ENCODE measurements around the gene CEP104.
A peak's percentile ranks its signal among the peaks of the same experiment; 100 is the strongest.

Gene CEP104

DNA sequence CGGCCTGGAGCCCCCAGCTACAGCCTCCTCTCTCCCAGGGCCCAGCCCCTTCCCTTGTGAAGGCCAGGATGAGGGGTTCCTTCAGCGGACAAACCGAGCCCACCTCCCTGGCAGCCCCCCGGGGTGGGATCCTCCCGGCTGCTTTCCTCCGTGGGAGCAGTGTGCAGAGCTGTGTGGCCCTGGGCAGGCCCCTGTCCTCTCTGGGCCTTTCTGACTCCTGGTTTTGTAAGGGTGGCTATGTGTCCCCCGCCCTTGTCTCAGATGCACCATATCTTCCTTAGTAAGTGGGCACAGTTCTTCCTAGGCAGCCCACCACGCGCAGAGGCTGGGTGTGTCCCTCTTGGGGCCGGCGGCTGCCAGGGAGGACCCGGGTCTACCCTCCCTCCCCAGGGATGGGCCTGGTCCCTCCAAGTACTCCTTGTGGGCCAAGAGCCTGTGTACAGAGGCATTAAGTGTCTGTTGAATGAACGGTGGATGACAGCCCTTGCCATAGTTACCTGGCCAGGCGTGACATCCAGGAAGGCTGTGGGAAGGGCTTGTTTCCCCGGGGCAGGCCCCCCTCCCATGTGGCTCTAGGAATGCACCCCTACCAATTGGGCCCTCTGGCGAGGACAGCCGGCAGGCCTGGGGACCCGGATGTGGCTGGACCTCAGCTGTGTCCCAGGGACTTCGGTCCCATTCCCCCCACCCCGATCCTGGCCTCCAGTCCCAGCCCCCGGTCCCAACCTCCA lies 80.6 kb downstream of the CEP104 start:
- DNase-seq: no peak

DNA sequence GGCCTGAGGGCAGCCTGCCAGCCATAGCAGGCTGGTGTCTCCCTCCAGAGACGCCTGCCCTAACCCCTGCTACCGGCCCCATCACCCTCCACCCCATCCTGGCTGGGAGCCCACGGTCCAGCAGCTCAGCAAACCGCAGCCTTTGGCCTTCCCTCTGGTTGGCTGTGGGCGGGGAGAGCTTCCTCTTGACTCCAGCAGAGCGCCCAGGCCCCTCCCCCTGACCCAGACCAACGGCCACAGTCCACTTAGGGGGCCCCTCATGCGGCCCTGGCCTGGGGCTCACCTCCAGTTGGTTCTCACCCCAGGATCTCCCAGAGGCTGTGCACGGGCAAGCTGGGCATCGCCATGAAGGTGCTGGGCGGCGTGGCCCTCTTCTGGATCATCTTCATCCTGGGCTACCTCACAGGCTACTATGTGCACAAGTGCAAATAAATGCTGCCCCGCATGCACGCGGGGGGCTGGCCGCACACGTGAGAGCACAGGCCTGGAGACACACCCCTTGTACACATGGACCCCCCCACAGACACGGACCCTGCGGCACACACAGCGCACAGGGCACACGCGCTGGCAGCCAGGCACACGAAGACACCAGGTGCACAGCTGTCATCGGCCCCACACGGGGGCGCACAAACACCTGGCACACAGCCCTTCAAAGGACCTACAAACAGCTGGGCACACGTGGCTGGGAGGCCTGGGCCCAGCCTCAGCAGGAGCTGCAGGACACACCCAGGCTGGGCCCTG lies 81.4 kb downstream of the CEP104 start:
- DNase-seq: peak; percentile 47 to 53

DNA sequence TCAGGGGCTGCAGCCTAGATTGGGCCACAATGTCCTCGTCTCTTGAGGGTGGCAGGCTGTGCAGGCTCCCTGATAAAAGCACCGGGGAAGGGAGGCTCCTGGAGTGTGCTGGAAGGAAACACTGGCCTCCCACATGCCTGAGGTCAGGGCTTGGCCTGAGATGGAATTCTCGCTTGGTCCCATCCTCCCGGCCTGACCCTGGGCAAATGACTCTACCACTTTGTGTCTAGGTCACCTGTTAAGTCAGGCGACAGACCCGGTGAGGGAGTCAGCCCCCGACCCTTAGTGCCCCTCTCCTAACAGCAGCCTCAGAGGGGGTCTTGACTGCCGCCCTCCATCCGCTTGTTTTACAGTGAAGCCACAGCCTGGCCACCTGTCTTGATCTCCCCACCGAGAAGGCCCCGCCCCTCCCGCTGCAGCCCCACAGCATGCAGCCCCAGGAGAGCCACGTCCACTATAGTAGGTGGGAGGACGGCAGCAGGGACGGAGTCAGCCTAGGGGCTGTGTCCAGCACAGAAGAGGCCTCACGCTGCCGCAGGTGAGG lies 82.0 kb downstream of the CEP104 start:
- no peak for DNase-seq

DNA sequence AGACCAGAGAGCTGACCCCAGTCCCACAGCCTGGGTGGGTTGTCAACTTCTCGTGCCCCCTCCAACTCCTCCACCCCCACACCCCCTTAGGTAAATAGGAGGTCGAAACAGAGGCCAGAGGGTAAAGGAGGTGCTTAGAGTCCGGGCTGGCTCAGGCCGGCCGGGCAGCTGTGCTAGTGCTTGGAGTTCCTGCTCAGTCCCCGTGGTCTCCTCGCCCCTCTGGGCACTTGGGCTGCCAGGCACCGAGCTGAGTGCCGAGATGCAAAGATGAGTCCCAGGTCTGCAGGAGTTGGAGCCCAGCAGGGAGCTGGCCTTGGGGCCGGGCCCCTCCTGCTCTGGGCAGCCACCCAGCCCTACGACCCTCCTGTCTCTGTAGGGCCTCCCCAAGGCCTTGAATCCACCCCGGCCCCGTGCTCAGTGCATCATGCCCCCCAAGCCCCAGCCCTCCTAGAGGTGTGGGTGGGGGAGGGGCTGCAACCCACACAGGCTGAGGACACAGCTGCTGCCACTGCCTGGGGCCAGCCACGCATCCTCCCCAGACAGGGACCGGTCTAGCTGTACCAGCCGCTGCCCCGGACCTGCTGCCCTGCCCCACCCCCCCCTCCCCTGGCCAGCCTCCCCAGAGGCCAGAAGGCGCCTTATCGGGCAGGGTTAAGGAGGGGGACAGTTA lies 82.6 kb downstream of the CEP104 start:
- DNase-seq: no peak

DNA sequence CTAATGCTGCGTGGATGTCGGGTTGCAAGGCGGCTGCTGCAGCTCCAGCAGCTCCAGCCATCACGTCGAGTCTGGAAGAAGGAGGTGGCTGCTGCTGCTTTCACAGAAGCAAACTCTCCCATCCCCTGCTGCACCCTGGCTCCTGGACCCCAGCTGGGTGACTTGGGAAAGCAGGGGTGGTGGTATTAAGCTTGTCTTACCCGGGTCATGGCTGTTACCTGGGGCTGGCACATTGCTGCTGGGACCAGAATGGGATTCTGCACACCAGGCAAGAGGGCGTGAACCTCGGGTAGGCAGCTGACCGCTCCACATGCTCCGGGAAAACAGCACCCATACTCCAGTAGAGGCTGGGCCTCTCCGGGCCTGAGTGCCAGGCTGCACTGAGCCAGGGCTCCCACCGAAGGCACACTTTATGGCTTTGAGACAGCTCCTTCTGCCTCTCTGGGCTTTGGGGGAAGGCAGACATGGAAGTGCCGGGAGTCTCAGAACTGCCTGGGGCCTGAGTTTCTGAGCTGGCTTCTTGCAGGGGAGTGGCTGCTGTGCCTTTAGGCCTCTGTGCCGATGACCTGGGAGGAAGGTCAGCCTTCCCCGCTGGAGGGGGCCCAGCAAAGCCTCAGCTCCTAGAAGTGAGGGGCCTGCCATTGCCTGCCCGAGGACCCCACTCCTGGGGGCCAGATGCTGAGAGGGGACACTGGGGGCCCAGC lies 83.3 kb downstream of the CEP104 start:
- DNase-seq: no peak

DNA sequence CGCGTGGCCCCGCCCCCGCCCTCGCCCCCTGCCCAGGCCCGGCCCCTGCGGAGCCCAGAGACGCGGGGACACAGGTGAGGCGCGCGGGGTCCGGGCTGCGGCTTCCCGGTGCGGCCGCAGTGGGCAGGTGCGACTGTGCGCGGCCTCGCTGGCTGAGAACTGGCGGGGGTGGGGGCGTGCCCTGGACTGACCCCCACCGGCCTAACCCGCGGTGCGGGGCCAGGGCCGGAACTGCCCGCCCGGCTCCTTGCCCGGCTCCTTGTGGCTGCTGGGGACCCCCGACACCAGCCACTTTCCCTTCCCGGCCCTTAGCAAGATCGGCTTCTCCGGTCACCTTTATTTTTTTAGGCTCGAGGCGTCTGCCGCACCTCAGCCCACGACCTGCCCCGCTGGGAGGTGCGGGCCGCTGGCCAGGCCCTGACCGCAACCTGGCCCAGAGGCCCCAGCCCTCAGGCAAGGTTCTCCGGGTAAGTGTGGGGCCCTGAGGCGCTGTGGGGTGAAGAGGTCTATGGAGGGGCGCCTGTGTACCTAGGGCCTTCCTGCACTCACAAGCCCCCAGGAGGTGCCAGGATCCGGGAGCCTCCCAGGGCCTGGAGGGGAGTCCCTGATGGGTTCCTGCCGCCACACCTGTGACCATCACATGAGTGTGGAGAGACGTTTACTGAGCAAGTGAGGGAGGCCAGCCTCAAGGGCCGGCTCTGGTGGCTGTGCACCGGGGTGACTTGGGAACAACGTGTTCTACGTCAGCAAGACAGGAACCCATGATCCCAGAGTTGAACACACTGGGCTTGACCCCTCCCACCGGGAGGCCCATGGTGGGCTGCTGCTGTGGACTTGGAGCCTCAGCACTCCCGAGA lies 84.1 kb downstream of the CEP104 start, which contains the start of gene SMIM1:
Gene SMIM1, plus strand, starts transcription at position 35 of the 857 bp plus-strand sequence. CDS start 2,625 bp downstream, outside the sequence.
- DNase-seq: no peak

DNA sequence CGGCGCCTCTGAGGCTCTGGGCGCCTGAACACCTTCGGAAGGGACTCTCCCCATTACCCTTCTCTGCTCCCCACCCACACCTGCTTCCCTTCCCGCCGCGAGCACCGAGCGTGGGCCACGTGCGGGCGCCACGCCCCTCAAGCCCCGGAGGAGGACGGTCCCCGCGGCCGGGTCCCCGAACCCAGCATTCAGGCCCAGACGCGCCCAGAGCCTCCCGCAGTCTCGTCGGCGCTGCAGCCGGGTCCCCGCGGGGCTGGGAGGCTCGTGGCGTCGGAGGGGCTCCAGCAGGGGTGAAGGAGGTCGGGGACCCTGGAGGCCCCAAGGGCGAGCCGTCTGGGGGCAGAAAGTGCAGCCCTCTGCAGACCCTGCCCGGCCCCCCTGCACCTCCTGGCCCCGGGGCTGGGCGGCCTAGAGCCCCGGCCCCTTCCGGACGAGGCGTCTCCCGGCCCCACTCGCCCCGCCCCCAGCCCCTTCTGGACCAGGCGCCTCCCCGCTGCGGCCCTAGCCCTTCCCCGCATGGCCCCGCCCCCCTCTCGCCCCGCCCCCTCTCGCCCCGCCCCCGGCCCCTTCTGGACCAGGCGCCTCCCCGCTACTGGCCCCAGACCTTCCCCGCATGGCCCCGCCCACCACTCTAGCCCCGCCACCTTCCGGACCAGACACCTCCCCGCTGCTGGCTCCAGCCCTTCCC lies 84.8 kb downstream of the CEP104 start:
- peak; percentile 93 to 94 for DNase-seq

DNA sequence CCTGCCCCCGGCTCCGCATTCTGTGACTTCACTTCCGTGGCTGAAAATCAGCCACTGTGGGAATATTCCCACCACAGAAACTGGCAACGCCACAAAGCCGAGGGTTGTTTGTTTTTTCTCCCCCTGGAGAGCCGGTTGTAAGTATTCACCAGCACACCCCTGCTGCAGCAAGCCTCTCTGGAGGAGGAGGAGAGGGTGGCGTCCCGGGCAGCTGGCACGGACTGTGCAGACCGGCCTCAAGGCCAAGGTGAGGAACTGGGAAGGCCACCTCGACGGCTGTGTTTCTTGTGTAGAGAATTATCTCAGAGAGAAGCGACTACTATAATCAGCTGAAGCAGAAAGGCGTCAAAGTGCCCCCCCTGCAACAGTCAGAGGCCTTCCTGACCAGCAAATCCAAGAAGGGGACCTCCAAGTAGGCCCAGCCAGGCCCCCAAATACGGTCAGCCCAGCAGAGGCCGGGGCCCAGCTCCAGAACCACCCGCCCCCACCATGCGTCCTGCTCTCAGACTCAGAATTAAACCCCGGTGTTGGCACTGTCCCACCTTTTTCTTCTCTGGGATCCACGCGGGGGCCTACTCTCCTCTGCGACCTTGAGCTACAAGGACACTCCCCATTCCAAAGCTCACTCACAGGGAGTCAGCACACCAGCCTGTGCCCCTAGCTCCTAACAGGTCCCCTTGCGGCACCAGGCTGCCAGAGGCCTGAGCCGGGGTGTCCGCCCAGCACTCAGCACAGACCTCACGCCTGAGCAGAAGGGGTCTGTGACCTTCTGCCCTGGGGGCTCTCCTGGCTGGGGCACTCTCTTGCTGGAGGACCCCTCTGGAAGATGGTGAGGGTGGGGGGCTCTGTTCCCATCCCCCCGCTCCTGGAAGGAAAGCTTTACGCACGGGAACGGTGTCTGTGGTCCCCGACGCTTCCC lies 85.6 kb downstream of the CEP104 start:
- no peak for DNase-seq

DNA sequence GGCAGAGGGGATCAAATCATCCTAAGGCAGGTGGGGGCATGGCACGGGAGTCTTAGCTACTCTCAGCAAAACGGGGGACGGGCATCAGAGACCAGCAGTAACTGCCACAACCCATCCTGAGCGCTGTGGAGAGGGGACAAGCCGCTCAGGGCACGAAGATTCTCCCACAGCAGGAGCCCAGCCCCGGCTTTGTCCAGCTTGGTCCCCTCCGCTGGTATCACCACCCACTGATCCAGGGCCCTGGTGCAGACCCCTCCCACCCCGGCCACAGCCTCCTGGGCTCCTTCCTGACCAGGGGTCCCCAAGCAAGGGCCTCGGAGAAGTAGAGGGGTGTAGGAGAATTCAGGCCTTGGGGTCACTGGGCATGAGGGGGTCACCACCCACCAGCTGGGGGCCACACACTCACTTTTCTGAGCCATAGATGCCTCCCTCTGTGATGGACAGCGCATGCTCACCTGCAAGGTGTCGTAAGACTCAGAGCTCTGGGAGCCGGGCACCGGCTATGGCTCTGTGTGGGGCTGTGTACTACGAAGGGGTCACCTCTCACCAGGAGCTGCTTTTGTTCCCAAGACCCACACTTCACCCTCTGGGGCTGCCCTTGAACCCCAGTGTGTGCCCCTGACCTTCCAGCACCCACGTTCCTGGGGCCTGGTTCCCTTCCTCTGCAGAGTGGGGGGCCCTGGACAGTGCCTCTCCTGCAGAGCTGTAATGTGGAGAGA lies 86.8 kb downstream of the CEP104 start:
- DNase-seq: no peak

DNA sequence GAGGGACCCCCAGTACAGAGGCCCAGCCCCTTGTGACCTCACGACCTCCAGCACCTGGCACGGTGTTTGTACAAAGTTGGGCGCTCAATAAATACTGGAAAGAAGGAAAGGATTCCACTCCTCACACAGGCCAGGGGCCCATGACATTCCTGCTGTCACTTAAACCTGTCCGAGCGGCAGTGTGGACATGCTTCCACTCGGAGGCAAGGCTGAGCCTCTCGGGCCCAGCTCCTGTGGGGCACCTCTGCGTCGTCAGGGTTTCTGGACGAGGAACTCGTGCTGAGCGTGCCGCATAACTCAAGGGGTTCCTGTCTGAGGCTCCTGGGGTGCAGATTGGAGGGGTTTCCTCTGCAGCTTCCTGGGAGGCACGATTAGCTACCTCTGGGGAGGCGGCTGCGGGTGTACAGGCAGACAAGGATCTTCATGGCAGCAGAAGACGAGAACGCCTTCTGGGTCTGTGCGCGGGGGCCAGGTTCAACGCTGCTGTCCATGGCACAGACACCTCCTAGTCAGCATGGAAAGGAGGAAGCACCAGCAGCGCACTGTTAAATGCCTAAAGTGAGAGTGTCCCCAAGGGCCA lies 88.1 kb downstream of the CEP104 start:
- DNase-seq: no peak

DNA sequence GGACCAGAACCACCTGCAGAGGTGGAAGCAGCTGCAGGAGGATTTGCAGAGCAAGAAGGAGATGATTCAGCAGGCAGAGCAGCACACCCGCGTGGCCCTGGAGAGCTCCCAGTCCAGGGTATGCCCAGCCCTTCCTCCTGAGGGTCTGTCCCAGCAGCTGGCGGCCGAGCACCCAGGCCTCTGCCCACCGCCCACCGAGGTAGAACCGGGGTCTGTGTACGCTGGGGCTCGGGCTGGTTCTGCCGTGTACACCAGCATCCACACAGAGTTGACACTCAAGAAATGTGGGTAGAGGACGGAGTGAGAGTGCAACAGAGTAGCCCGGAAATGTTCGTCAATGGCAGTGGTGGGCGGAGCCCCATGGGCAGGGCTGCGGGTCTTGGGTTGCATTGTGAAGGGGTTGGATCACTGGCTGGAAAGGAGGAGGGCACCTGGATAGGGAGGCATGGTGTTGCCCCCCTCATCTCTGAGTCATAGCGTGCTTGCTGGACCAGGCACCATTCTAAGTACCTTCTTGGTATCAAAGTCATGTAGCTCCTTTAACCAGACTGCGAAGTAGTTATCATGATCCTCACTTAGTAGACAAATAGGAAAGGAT lies 89.6 kb downstream of the CEP104 start:
- no peak for DNase-seq

DNA sequence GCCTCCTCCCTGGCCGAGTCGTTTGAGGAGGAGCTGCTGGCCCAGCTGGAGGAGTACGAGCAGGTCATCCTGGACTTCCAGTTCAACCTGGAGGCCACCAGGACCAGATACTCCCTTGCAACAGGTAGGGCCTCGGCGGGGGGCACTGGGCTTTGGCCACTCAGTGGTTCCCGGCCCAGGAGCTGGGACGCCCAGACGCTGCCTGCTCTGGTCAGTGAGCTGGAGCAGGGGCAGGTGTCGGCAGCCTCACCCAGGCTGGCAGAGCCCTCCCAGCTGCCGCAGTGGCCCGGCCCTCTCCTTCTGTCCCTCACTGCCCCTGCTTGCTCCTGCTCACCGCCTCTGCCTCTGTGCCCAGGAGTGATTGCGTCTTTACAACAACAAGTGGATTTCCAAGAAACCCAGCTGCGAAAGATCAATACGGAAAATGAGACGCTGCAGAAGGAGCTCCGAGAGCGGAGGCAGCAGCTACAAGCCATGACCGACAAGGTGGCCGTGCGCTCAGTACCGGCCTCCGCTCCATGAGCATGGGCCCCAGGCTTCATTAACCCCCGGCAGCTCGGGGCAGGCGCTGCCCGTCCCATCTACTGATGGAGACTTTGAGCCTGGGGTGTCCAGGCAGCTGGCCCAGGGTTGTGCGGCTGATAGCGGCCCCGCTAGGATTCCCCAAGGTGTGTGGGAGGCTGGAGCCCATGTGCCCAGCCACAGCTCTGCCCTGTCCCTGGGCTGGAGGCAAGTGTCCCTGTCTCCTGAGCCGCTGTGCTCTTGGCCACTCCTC lies 93.5 kb downstream of the CEP104 start:
- DNase-seq: no peak

DNA sequence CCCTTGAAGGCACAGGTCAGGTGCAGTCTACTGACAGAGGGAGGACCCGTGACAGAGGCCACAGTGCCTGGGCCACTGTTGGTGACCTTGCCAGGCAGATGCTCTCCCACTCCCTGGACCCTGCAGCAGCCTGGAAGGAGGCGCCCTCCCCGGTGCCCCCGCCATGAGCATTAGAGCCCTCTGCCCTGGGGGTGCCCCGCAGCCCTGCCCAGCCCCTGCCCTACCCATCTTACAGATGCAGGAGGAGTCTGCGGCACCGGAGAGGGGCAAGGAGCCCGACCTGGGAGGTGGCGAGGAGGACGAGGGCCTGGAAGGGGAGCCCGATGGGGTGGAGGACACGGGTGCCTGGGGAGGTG lies 94.2 kb downstream of the CEP104 start:
- DNase-seq: no peak

DNA sequence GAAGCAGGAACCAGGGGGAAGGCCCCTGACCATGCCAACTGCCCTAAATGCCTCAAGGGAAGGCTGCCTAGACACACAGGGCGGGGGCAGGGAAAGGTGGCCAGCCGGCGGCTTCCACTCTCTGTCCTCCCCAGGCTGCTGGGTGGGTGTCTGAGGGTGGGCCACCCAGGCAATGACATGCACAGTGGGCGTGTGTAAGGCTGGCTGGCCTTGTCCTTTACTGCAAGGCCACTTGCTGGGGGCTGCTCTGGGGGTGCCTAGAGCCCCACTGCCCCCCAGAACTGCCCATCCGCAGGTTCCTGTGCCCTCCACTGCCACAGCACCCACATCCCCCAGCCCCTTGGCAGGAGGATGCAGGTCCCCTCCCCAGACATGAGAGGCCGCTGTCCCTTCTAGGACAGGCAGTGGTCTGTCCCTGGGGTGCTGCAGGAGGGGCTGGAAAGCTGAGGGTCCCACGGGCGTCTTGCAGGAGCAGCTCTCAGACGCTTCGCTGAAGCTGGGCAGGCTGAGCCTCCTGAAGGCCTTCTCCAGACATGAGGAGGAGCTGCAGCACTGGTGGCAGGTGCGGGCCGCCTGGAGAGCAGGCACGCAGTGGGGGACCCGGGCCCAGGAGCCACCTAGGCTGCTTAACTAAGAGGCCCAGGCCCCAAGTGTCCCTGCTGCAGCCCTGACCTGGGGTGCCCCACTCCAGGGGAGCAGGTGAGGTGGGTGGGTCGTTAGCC lies 94.7 kb downstream of the CEP104 start:
- no peak for DNase-seq
